GM19452 (cell line): ENCODE results near the gene RORB.

Experiments
- ATAC-seq: cut with Tn5 transposase; IDR thresholded peaks from one replicate; pipeline ENCODE4 v1.9.1; 2021; ENCODE audit not compliant: unreplicated experiment

The RORB gene

DNA sequence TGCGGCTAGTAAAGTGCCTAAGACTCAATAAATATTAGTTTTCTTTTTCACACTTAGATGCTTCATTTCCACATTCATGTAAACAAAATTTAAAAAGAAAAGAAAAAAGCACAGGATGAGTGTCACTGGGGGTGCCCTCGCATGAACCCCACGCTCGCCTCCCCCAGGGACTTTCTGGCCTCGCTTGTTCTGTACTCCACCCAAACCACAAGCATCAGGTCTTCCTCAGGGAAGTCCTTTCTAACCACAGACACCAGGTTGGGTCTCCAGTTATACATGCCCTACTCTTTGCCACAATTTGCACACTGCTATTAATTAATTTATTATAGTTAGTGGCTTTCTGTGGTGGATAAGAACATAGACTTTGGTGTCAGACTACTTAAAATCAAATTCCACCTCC, 92.4 kb downstream of the RORB start:
- ATAC-seq = peak; percentile 83

DNA sequence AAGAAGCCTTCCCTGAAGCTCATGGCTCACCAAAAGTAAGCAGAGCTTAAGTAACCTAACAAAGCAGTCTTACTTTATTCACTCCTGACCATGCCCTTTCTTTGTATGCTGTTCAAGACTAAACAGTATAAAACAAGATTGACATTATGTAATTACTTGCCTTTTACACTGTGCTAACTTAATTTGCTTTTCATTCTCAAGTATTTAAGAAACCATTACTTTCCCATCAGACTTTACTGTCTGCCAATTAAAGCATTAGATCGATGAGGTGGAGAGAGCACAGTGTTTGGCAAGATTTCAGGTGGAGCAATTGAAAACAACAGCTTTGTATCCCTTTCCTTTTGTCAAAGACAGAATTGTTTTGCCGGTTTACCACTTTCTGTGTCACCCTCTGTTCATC, 98.2 kb downstream of the RORB start:
- no peak for ATAC-seq

DNA sequence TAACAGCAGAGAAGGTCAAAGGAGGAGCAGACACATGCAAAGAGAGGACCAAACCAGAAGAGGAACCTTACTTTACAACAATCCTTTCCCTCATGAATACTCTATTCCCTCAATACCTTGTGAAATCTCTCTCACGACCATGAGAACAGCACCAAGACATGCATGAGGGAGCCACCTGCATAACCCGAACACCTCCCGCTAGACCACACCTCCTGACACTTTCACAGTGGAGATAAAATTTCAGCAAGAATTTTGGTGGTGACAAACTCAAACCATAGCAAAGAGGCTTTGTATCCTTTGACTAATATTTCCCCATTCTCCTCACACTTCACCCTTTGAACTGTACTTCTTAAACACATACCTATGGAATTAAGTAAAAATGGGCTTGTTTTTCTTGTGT, 101.7 kb downstream of the RORB start:
- no peak for ATAC-seq

DNA sequence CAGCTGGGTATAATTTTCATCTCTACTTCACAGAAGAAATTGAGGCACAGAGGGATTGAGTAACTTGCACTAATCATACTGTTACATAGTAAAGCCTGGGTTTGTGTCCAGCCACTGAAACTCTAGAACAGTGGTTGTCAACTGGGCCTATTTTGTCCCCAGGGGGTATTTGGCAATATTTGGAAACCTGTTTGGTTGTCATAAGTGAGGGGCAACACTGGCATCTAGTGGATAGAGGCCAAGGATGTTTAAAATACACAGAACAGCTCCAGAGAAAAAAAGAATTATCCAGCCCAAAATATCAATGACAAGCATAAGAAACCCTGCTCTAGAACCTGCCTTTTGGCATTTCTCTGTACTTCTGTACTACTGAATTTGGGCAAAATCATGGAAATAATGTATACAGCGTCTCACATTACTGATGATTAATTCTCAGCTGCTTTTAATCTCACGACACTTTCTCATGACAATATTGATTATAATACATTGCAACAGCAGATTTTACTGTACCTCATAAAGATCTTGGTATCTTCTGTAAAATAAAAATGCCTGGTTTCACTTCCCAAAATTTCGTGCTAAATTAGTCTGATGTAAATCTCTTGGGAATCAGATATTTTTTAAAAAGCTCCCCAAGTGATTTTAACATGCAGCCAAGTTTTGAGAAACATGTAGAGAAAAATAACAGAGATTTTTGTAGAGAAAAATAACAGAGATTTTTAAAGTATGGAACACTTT, 112.7 kb downstream of the RORB start:
- ATAC-seq = peak; percentile 47

DNA sequence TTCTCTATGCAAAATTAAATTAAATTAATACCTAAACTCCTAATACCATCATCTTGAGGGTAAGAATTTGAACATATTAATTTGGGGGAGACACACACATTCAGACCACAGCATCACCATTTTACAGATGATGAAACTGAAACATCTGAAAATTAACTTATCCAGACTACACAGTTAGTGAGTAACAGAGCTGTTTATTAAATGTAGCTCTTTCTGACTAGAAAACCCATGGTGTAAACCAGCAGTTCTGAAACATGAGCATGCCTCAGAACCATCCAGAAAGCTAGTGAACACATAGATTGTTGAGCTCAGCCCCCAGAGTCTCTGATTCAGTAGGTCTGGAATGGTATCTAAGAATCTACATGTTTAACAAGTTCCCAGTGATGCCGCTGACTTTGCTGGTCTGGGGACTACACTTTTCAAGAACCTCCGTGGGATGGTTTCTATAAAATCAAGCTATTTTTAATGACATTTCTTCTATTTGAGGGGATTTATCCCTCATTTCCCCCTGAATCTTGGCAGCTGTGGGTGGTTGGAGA, 113.5 kb downstream of the RORB start:
- no peak for ATAC-seq

DNA sequence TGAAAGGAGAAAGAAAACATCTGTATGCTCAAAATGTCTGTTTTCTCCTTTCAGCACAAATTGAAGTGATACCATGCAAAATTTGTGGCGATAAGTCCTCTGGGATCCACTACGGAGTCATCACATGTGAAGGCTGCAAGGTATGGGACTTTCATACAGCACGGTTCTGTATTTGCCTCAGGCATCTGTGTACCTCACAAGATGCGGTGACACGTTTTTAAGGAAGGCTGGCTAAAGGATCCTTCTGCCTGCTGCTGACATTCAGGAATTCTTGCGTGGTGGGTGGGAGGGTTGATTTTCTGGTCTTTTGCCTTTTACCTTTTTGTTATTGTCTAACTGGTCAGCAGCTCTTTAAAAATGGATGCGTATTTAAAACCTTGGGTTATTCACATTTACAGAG, 133.1 kb downstream of the RORB start:
- no peak for ATAC-seq

DNA sequence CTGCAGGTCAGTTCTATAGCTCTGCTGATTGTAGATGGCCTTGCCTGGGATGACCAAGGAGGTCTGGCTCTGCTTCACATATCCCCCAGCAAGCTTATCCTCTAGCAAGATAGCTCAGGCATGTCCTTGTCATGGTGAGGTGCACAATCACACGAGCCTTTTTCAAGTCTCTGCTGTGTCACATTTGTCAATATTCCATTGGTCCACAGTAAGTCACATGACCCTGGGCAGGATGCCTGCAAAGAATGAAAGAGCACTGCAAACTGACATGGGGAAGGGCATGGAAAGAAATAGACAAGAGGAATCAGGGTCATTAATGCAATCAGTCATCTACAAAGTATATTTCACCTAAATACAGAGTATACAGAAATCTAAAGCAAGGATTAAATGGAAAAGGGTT, 142.0 kb downstream of the RORB start:
- ATAC-seq = no peak

DNA sequence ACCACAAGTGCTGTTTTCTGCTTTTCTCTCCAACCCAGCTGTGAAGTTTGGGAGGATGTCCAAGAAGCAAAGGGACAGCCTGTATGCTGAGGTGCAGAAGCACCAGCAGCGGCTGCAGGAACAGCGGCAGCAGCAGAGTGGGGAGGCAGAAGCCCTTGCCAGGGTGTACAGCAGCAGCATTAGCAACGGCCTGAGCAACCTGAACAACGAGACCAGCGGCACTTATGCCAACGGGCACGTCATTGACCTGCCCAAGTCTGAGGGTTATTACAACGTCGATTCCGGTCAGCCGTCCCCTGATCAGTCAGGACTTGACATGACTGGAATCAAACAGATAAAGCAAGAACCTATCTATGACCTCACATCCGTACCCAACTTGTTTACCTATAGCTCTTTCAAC, 145.2 kb downstream of the RORB start:
- no peak for ATAC-seq

- ATAC-seq = no peak
Measured at GRCh38 chr9:74643303-74643923, 146.3 kb downstream of the RORB start.

DNA sequence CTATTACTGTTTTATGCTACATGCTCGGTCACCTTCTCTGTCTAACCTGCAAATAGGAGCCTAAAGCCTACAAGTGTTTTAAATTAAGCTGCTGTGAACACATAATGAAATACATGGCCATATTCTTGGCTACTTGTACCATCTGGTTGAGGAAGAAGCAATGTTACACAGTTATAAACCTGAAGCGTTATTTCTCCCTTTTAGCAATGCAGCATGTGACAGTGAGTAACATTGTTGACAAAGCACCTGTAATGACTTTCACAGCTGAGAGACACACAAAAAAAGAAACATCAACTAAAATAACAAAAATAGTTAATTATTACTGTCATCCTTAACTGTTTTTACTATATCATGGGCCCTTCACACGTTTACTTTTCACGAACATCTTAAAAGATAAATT, 146.9 kb downstream of the RORB start:
- ATAC-seq = no peak

- ATAC-seq = no peak
Measured at GRCh38 chr9:74645007-74645639, 148.0 kb downstream of the RORB start.

DNA sequence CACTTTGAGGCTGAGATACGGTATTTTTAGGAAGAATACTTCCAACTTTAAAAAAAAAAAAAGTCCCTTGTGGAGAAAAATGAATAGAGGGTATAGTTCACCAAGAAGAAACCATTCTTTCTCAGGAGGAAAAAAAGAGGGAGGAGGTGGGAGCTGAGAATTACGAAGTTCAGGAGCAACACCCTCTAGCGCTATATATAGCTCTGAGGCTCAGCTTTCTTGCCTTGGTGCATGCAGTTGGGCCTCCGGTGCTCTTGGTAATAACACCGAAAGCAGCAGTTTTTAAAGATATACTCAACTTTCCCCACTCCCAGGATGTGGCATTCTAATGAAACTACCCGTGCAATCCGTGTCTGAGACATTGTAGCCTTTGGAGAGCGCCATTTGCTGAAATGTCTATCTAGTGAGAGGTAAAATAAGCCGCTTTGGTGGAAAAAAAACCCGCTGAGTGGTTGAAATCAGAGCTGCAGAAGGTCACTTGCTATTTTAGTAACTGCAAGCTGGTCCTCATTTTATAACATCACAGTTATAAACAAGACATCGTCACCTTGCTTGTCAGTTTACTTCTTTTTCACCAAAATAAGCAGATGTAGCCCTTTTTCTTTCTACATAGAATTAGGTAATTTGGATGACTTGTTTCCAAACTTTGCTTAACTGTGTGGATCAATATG, 156.4 kb downstream of the RORB start:
- no peak for ATAC-seq

- no peak for ATAC-seq
Measured at GRCh38 chr9:74662674-74663073, 165.5 kb downstream of the RORB start.

- ATAC-seq = no peak
Measured at GRCh38 chr9:74663439-74663838, 166.3 kb downstream of the RORB start.

DNA sequence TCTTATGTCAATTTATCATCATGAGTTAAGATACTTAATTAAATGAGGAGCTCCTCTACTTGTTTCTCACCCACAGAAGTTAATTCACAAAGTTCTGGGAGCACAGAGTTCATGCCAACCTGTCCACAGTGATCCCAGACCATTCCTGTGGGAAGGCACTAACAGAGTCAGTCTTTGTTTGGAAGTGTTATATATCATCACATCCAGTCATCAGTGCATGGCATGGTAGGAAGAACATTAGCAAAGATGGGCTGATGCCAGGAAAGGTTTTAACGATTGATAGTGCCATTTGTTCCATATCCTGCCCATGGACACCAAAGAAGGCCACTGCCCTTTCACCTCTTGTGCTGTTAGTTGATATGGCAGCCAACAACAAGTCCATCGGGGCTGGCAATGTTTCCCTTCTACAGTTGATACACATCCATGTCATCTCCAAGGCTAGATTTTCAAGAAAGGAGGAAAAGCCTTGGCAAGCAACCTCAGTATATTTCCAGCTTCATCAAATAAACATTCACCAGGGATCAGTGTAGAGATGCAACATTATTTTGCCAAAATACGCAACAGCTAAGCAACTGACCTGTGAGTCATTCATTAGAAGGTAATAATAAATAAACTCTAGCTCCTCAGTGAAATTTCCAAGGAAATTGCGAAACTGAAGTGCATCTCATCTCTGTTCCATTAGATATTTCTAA, 169.6 kb downstream of the RORB start:
- no peak for ATAC-seq

DNA sequence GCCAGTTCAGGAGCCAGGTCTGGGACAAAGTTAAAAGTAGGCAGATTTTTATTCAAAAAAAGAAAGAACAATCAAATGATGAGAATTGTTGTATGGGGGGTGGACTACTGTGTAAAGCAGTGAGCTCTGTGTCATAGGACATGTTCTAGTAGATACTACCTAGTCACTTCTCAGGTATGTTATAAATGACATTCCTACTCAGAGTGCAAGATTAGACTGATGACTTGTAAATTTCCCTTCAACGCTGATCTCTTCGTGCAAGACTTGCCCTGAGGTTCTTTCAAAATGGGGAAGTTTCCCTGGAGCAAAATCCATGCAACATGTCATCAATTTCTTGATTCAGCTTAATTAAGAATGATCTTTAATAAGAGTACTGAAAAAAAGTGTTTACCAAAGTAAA, 175.1 kb downstream of the RORB start:
- ATAC-seq = no peak

DNA sequence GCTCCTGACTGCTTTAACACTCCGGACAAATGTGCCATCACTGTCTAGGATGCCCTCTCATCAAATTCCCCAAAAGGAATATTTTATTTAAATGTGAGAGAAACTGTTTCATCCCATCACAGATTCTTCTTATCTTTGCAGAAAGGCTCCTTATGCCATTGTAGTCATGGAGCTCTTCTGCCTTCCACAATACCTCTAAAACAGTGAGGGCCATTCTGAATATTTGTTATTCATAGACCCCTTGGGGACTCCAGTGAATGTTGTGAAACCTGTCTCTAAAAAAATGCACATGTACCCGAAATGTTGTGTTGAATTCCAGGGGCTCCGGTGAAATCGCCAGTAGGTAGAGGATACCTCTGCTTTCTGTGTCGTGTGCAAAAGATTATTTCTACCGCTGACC, 176.9 kb downstream of the RORB start:
- ATAC-seq = no peak

DNA sequence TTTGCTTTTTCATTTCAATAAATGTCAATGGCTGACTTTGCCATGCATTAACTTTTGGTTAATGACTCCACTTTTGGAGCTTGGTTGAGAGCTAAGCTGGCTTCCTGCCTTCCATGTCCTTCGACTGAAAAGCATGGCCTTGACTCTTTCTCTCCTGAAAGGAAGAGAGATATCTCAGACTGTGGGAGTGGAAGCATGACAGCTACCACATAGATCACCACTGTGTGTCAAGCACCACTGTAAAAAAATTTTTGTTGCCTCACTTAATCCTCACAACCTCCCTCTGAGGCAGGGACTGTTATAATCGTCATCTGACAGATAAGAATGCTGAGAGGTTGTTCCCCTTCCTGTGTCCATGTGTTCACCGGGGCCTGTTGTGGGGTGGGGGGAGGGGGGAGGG, 184.8 kb downstream of the RORB start:
- ATAC-seq = no peak

GRCh38 chr9:74683322-74683721, 186.2 kb downstream of the RORB start:
- ATAC-seq = no peak

- ATAC-seq = no peak
Measured at GRCh38 chr9:74691058-74691457, 193.9 kb downstream of the RORB start.

GRCh38 chr9:74696520-74696919, 199.4 kb downstream of the RORB start:
- no peak for ATAC-seq
